Suprapubic skin (tissue), 4 donors: ENCODE results near the gene NPHP4.

Source experiments
- CTCF ChIP-seq, 2 donors: fragments of 200-600 bp in 1 of 2; fragments of 450-650 bp in 1 of 2; sonication (generic) in 1 of 2; IDR thresholded peaks; one replicate each; pipeline ENCODE4 v1.5.1; 2016 to 2019; ENCODE audit warnings: antibody characterized with exemption in 2 of 2, mild to moderate bottlenecking in 1 of 2, moderate library complexity in 1 of 2
- POLR2A ChIP-seq, 2 donors: fragments of 450-650 bp; IDR thresholded peaks; one replicate each; pipeline ENCODE4 v1.6.1; 2017; ENCODE audit warnings: antibody characterized with exemption in 2 of 2, mild to moderate bottlenecking in 2 of 2, moderate library complexity in 2 of 2
- POLR2AphosphoS5 ChIP-seq, 3 donors: sonication (generic); formaldehyde crosslinking; IDR thresholded peaks; one replicate each; pipeline ENCODE4 v1.6.1; 2017; ENCODE audit warnings: antibody characterized with exemption in 3 of 3

DNA sequence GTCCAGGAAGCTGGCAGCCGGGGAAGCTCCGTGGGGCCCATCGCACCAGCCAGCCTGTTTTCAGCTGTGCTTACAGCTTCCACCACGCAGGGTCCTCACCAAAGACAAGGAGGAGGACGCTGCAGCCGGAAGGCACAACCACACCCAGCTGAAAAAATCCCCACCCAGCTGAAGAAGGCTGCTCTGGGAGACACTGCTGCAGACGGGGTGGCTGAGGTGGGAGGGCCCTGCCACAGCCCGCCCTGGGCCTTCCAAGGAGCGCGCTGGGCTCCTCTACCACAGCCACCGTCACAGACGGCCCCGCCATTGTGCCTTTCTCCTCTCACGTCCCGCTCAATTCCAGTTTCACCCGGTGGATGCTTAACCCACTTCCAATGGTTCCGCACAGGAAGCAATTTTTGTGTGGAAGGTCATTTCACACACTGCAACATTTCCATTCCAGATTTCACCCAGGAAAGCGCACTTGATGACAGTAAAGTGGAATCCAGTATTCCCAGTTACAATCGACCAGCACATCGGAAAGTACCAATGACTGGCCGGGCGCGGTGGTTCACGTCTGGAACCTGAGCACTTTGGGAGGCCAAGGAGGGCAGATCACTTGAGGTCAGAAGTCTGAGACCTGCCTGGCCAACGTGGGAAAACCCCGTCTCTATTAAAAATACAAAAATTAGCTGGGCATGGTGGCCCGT, 47.9 kb downstream of the NPHP4 start:
- TF ChIP-seq CTCF (IDR thresholded peaks at IDR 0.05) (no peak), POLR2AphosphoS5 (IDR thresholded peaks at IDR 0.05) (no peak), POLR2A (IDR thresholded peaks at IDR 0.05) (no peak)
